ENCODE measurements around the gene ARFGAP3.

GRCh38 chr22:42837556-42837955 is 19.5 kb downstream of the ARFGAP3 start:
- TF ChIP-seq, protein P1, sequence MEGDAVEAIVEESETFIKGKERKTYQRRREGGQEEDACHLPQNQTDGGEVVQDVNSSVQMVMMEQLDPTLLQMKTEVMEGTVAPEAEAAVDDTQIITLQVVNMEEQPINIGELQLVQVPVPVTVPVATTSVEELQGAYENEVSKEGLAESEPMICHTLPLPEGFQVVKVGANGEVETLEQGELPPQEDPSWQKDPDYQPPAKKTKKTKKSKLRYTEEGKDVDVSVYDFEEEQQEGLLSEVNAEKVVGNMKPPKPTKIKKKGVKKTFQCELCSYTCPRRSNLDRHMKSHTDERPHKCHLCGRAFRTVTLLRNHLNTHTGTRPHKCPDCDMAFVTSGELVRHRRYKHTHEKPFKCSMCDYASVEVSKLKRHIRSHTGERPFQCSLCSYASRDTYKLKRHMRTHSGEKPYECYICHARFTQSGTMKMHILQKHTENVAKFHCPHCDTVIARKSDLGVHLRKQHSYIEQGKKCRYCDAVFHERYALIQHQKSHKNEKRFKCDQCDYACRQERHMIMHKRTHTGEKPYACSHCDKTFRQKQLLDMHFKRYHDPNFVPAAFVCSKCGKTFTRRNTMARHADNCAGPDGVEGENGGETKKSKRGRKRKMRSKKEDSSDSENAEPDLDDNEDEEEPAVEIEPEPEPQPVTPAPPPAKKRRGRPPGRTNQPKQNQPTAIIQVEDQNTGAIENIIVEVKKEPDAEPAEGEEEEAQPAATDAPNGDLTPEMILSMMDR (IDR thresholded peaks at IDR 0.05): no peak
- no peak for TF ChIP-seq JUN (IDR thresholded peaks at IDR 0.05)
- no peak for TF ChIP-seq CBX2 (IDR thresholded peaks at IDR 0.05; ENCODE audit: borderline replicate concordance, low read depth)
- TF ChIP-seq GATA3 (IDR thresholded peaks at IDR 0.05; ENCODE audit: borderline replicate concordance): no peak
- TF ChIP-seq ELK1 (IDR thresholded peaks at IDR 0.05; ENCODE audit: low read depth, low read length): no peak
- TF ChIP-seq USF2 (IDR thresholded peaks at IDR 0.05): no peak
- no peak for TF ChIP-seq CHD2 (IDR thresholded peaks at IDR 0.05; ENCODE audit: low read length, partially characterized antibody)
- no peak for TF ChIP-seq RAD21 (conservative IDR thresholded peaks at IDR 0.05 in 1 of 2, IDR thresholded peaks at IDR 0.05 in 1 of 2)
- TF ChIP-seq CEBPB (IDR thresholded peaks at IDR 0.05): no peak
- no peak for TF ChIP-seq POLR2A (IDR thresholded peaks at IDR 0.05; ENCODE audit: low read length)
- no peak for TF ChIP-seq MAZ (IDR thresholded peaks at IDR 0.05; ENCODE audit: borderline replicate concordance, low read depth, low read length)
